Daoy (cell line): Measurements from ENCODE around the gene PRR33. TPM values are rescaled to one million over a fixed set of nuclear protein-coding genes. Genes with fewer than 3 reads are reported as not detected.
"Not testable (repeated sequence)": the region's sequence is repeated elsewhere in the genome, so short reads cannot be mapped to it uniquely, and the experiment has no call there.

Experiments used
- DNase-seq: peaks from one replicate; pipeline ENCODE4 v3.0.0-alpha.2; 2015; ENCODE audit warnings: low read depth
- total RNA-seq: library from RNA; depleted of rRNA; stranded (reverse); fragments of >200 nt; shearing (Covaris generic); gene quantifications from 2 replicates; pipeline ENCODE4 v1.2.3, GENCODE V29; 2014

The PRR33 gene
- total RNA-seq, 1 experiment from 2014 or later: not detected

- not testable (repeated sequence) for DNase-seq
Measured at GRCh38 chr11:1875851-1876301, 15.8 kb downstream of the PRR33 start.

- DNase-seq: no peak
Measured at GRCh38 chr11:1875093-1875850, 16.4 kb downstream of the PRR33 start.

GRCh38 chr11:1874441-1875092 is 17.1 kb downstream of the PRR33 start:
- DNase-seq: not testable (repeated sequence)

- not testable (repeated sequence) for DNase-seq
Measured at GRCh38 chr11:1873813-1874150, 17.9 kb downstream of the PRR33 start.

- DNase-seq: no peak
Measured at GRCh38 chr11:1873048-1873812, 18.5 kb downstream of the PRR33 start.

- DNase-seq: no peak
Measured at GRCh38 chr11:1872267-1872985, 19.3 kb downstream of the PRR33 start.

- DNase-seq: no peak
Measured at GRCh38 chr11:1871531-1871930, 20.2 kb downstream of the PRR33 start.

GRCh38 chr11:1870721-1871466 is 20.8 kb downstream of the PRR33 start:
- DNase-seq: no peak

- DNase-seq: no peak
Measured at GRCh38 chr11:1870326-1870696, 21.4 kb downstream of the PRR33 start.

GRCh38 chr11:1869427-1870325 is 22.0 kb downstream of the PRR33 start:
- no peak for DNase-seq

GRCh38 chr11:1868636-1869291 is 22.9 kb downstream of the PRR33 start:
- no peak for DNase-seq

- DNase-seq: no peak
Measured at GRCh38 chr11:1868056-1868635, 23.5 kb downstream of the PRR33 start.

- DNase-seq: no peak
Measured at GRCh38 chr11:1867381-1867780, 24.3 kb downstream of the PRR33 start.

- no peak for DNase-seq
Measured at GRCh38 chr11:1866776-1867175, 24.9 kb downstream of the PRR33 start.

- DNase-seq: no peak
Measured at GRCh38 chr11:1866226-1866625, 25.5 kb downstream of the PRR33 start.

- no peak for DNase-seq
Measured at GRCh38 chr11:1864831-1865665, 26.6 kb downstream of the PRR33 start.

- DNase-seq: no peak
Measured at GRCh38 chr11:1864231-1864630, 27.5 kb downstream of the PRR33 start.
